Inflammatory macrophage (primary cell): Measurements from ENCODE around the gene ATRIP.
A peak's percentile ranks its signal among the peaks of the same experiment; 100 is the strongest.
"Not testable (repeated sequence)": the region's sequence is repeated elsewhere in the genome, so short reads cannot be mapped to it uniquely, and the experiment has no call there.

Experiments
- DNase-seq, 2 donors: peaks; one replicate each; pipeline ENCODE4 v3.0.0-alpha.2; 2020 to 2022

The ATRIP gene

DNA sequence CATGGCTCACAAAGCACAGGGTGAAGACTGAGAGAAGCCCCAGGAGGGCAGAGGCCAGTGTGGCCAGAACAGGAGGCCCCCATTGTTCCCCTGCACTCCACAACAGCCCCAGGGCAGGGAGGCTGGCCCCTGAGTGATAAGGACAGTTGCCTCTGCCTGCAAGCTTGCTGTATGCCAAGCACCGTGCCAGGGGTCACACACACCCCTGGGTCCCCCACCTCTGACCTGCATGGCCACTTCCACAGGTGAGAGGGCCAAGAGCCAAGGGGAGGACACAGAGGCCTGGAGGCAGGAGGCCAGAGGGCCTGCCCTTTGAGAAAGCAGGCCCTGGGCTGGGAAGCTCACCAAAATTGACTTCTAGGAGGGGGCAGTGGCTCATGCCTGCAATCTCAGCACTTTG, 23.7 kb downstream of the ATRIP start:
- no peak for DNase-seq

DNA sequence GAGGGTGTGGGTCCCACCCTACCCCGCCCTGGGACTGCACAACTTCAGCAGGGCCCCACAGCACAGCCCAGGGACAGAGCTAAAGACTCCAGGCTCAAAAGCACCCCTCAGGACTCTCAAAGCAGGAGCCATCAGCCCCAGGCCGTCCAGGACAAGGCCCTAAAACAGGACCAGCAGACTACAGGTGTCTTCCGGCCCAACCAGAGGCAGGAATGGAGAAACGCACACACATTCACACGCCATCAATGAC, 26.1 kb downstream of the ATRIP start:
- no peak for DNase-seq

DNA sequence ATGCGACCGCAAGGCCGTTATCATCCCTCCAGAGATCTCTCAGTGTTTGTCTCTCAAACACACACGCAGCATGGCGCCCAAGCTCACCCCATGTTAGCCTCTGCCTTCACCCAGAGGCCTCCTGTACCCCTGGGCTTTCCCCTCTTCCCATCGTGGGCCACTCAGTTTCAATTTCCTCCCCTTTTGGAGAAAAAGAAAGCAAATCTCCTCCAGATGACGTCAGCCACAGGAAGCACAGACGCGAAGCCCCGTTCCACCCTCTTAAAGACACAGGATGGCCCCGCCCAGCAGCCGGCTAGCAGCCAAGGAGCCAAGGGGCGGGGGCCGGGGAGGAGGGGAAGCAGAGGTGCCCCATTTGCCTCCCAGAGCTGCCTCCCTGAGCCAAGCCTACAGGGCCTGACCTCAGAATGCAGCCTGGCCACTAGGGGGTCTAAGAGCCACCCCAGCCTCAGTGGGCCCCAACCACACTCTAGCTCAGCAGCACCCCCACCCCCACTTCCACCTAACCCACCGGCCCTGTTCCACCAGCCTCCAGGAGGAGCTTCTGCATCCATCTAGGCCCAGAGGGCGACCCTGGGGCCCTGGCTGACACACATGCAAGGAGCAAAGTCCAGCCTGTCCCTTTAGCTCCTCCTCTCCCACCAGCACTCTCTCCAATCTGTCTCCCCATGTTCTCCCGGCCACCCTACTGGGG, 26.5 kb downstream of the ATRIP start:
- peak; percentile 93 to 94 for DNase-seq

DNA sequence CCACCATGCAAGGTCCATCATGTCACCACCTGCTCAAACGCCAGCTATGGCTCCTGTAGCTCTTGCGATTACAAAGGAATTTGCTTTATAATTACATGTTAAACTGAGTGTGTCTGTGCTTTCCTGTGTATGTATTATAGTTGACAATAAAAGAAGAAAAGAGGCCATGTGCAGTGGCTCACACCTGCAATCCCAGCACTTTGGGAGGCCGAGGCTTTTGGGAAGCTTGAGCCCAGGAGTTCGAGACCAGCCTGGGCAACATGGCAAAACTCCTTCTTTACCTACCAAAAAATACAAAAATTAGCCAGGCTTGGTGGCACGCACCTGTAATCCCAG, 27.0 kb downstream of the ATRIP start:
- no peak for DNase-seq

DNA sequence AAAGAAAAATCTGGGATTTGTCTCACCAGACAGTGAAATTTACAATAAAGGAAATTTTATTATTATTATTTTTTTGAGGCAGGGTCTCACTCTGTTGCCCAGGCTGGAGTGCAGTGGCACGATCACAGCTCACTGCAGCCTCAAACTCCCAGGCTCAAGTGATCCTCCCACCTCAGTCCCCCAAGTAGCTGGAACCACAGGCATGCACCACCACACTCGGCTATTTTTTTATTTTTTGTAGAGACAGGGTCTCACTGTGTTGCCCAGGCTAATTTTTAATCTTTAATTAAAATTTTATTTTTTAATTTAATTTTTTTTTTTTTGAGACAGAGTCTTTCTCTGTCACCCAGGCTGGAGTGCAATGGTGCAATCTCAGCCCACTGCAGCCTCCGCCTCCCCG, 27.5 kb downstream of the ATRIP start:
- not testable (repeated sequence) for DNase-seq

DNA sequence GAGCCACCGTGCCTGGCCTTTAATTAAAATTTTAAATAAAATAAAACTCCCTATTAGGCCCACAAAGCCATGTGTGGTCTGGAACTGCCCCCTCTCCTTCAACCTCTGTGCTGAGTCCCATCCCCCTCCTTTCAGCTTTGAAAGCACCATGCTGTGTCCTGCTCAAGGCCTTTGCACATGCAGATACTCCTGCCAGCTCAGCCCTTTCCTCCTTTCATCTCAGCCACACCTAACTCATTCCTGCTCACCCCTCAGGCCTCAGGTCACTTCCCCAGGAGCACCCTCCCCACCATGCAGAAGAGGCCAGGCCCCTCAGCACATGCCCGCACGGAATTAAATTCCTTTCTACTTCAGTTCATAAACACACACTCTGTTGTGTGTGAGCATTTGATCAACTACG, 28.1 kb downstream of the ATRIP start:
- DNase-seq = no peak

DNA sequence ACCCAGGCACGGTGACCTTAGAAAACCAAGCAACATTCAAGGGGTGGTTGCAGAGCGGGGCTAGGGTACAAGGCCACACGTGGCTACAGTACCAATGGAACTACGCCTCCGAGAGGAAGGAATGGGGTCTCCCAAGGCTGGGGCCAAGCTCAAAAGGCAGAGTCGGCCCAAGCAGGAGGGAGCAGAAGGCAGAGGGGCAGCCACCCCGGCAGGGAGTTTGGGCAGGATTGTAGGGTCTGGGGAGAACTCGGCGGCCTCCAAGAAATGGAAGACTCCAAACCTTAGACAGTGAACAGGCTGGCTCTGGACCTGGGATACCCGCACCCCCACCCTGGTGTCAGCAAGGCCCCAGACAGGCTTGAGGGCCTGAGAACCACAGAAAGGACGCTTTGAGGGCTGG, 28.7 kb downstream of the ATRIP start:
- no peak for DNase-seq

DNA sequence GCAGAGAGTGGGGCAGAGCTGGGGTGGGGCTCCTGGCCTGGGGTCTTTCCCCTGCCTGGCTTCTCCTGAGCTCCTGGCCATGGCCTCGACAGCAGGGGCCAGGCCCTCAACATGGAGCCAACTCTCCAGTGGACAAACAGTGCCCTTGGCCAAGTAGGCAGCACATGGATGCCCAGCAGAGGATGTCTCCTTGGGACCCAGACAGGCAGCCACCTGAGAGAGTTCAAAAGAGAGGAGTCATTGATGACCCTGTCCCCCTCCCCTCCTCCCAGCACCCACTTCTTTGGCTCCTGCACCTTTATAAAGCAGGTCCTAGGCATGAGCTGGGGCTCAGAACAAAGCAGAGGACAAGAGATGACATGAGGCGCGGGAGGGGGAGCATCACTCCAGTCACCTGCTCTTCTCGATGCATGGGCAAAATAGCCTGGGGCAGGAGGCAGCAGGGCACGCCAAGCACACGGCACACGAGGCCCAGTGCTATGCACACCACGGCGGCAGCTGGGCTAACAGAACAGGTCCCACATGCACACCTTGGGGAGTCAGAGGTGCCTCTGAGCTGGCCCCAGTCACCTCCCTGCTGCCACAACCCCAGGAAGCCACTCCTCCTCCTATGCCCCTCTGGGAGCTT, 30.0 kb downstream of the ATRIP start:
- DNase-seq = no peak

DNA sequence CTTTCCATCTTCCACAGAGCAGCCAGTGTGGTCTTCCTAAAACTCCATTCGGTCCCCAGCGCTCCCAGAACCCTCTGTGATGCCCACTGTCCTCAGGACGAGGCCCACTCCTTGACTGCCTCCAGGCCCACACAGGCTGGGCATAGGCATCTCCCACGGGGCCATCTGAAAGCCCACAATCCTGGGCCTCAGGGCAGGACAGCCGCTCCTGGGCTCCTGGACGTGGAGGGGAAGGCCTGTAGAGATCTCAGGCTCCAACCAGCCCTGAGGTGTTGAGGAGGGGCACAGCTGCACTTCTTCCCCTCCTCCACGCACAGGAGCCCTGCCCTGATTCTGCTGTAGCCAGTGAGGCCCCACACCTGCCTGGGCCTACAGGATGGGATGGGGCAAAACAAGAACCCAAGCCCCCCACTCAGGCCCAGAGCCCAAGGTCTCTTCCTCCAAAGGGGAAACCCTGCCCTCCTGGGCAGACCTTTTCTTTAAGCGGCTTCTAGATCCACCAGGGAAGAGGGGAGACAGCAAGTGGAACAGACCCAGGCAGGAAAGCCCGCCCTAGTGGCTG, 31.5 kb downstream of the ATRIP start:
- DNase-seq = no peak

DNA sequence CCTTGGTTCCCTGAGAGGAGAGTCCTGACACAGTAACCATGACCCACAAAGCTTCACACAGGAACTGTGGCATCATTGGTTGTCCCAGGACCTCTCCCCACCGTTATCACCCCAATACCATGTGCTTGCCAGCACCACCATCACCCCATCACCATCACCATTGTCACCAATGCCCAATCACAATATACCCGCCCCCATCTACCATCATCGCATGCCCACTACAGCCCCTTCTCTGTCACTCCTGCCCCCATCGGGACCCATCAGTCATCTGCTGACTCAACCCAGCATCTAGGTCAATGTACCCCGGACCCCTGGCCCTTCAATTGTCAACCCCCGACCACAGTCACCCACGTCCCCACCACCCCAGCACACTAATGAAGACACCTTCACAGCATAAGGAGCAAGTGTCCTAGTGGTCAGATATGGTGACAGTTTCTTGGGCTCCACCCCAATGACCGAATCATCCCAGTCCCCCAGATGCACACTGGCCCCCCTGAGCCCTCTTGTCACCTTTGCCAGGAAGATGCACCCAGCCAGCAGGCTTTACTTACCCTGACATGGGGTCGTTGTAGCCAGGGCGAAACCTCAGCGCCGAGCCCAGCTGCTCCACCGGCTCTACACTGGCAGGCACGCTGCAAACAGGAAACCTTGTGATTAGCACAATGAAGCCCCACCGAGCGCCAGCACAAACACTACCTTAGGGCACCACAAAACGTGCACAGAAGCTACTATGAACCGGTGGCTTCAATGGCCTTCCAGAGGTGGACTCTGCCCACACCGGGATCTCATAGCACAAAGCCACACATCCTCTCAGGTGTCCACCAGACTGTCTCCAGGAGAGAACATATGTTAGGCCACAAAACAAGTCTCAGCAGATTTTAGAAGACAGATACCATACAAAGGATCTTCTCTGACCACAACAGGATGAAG, 32.4 kb downstream of the ATRIP start:
- no peak for DNase-seq

DNA sequence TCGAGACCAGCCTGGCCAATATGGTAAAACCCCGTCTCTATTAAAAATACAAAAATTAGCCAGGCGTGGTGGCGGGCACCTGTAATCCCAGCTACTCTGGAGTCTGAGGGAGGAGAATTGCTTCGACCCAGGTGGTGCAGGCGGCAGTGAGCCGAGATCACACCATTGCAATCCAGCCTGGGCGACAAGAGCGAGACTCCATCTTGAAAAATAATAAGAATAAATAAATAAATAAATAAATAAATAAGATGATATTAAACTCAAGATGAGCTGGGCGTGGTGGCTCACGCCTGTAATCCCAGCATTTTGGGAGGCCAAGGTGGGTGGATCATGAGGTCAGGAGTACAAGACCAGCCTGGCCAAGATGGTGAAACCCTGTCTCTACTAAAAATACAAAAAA, 34.4 kb downstream of the ATRIP start:
- not testable (repeated sequence) for DNase-seq

DNA sequence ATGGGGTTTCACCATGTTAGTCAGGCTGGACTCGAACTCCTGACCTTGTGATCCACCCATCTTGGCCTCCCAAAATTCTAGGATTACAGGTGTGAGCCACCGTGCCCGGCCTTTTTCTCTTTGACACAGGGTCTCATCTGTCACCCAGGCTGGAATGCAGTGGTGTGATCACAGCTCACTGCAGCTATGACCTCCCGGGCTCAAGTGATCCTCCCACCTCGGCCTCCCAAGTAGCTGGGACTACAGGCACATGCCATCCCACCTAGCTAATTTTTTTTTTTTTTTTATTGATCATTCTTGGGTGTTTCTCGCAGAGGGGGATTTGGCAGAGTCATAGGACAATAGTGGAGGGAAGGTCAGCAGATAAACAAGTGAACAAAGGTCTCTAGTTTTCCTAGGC, 36.3 kb downstream of the ATRIP start:
- DNase-seq = not testable (repeated sequence)

DNA sequence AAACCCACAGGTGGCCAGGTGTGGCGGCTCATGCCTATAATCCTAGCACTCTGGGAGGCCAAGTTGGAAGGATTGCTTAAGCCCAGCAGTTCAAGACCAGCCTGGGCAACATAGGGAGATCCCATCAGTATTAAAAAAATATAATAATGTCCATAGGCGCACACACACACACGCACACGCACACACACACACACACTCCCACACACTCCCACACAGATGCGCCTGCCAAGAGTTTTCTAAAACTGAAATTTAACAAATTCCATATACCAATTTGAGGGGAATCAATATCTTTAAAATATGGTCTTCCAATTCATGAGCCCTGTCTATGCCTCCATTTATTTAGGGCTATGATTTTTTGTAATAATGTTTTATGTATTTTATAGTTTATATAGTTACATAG, 40.4 kb downstream of the ATRIP start:
- no peak for DNase-seq

DNA sequence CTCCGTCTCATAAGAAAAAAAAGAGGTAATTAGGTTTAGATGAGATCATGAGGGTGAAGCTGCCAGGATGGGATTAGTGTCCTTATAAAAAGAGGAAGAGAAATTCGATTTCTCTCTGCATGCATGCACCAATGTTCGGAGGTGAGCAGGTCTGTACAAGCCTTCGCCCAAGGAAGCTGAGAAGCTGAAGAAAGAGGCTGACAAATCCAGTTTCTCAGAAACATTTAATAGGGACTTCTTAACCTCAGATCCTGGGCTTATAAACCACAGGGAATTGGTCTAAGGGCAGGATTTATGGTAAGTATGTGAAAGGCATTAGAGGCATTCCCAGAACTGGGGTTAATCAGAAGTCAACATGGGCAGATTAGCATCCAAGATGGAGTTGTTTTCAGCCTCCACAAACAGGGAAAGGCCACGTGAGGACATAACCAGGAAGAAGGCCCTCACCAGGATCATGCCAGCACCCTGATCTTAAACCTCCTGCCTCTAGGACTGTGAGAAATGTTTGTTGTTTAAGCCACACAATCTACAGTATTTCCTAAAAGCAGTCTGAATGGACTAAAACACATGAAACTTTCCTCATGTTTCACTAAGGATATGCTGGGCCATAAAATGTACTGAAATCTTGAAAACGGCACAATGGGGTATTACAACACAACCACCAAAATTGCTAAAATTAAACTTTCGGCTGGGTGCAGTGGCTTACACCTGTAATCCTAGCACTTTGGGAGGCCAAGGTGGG, 46.1 kb downstream of the ATRIP start:
- peak in 1 of 2 donors; percentile 62 for DNase-seq

DNA sequence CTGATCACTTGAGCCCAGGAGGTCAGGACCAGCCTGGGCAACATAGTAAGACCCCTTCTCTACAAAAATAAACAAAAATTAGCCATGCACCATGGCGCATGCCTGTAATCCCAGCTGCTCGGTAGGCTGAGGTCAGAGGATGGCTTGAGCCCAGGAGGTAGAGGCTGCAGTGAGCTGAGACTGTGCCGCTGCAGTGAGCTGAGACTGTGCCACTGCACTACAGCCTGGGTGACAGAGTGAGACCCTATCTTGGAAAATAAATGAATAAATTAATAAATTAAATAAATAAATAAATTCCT, 46.6 kb downstream of the ATRIP start:
- no peak for DNase-seq

DNA sequence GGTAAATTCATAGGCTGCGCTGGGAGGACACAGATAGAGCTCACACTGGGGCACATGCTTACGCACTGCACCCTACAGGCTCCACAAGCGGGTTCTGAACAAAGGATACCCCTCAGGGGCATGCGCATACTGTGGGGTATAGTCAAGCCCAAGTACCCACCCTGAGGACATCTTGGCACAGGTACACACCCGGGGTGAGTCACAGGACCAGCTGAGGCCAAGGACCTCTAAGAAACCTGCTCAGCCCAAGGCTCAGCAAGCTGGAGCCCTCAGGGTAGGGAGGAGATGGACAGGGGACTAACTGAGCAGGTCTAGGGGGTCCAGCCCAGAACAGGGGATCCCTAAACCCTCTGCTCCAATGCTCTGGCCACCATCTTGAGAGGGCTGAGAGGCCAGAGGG, 54.1 kb downstream of the ATRIP start:
- no peak for DNase-seq

DNA sequence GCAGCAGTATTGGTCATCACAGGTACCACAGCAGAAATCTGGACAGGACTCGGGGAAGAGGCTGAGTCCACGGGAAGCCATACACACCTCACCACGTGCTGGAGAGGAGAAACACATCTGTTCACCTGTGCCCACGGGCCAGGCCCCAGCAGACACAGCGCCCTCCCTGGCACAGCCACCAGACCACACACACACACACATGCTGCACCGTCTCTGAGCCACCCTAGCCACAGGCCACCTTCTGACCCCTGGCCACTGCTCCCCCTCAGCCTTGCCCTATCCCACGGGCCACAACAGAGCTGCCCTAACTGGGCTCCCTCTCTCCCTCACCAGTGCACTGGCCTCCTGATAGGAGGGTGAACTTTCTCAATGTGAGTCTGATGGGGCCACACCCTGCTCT, 54.7 kb downstream of the ATRIP start:
- no peak for DNase-seq

DNA sequence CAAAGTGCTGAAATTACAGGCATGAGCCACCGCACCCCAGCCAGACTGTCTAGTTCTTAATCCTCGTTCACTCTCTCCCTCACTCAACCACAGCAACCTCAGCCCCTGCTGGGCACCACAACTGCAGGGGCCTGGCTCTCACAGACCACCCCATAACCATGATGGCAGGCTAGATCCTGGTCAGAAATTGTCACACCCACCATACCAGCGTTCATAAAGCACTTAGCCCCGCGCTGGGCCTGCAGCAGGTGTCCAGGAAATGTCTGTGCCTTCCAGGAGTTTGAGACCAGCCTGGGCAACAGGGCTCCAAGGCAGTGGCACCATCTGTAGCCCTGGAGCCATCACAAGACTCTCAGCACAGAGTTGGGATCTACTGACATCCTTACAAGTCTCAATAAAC, 55.6 kb downstream of the ATRIP start:
- DNase-seq = no peak

DNA sequence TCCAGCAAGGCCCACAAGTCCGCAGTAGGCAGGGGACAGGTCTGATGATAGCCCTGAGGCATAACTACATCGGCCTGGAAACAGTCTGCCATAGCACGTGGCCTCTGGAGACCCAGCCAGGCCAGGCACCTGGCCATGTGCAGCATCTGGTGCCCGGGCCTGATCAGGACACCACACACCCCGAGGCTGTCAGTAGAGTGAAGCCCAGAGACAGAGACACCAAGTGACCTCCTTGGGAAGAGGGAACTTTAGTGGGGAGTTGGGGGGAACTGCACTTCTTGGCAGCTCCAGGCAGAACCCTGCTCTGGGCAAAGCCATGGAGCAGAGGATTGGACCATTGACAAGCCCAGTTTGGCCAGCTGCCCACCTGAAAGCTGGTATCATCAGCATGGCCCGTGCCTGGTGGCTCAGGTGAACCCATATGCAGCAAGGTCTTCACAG, 56.2 kb downstream of the ATRIP start:
- DNase-seq = no peak

DNA sequence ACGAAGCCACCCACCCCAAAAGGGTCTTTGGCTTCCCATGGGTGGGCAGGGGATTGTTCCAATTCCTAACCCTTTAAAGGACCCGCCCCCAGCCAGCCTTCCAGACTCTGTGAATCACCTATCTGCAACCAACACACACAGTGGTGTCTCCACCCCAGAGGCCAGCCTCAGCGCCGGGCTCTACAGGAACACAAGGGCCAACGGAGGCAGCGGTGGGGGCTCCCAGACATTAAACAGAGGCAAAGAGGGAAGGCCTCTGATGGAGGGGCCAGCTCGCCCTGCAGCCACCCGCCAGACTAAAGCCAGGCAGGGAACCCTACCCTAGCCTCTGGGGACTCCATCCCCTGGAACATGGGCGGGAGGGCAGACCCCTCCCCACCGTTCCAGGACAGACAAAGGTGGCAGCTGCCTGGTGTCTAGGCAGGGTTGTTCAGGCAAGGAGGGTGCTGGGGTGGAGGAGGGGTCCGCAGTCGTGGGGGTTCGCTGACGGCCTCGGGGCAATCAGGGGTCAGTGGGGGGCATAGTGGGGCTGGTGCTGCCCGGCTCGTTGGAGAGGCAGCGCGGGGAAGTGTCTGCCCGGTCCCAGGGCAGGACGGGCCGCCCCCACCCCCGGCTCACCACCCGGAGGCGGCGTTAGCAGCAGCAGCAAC, 57.0 kb downstream of the ATRIP start:
- DNase-seq = no peak

DNA sequence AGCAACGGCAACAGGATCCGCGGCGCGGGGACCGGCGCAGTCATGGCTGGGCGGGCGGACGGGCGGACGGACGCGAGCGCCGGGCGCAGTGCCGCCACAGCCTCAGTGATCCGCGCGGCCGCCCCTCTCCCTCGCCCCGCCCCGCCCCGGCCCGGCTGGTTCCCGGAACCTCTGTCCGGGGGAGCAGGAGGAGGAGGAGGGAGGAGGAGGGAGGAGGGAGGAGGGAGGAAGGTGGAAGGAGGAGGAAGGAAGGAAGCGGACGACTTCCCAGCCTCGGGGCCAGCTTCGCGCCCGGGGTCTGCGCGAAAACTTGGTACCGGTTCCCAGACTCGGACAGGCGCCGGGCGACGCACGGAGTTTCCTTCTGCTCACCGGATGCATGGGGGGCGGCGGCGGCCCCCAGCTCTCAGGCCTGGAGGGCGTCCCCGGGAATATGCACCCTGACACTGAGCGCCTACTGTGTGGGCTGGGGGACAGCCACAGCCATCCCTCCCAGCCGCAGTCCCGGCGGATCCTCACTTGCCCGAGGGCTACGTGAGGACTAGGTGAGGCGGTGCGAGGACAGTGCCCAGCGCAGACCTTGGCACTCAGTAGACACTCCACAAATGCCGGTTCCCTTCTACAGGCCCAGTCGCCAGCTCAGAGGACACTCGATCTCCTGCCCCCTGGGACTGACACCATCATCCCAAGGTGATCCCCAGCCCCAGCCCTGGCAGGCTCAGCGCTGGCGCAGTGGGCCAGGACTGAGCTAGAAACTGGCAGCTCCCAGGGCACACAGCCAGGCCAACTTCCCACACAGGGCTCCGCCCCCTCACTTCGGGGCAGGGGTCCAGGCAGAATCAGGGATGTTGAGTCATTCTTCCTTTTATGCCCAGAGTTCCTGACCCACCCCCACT, 57.8 kb downstream of the ATRIP start, which contains the start of gene SHISA5:
Gene SHISA5, minus strand, starts transcription at position 124 of the 896 bp plus-strand sequence. Its CDS starts 80 bp downstream, at position 44.
- DNase-seq = peak; percentile 40 to 57
